Endodermal cell (in vitro differentiated cells): ENCODE data around the gene OR52K2. TPM values are rescaled to one million over a fixed set of nuclear protein-coding genes. Genes with fewer than 3 reads are reported as not detected.

Experiments used
- DNase-seq: peaks from one replicate; pipeline ENCODE4 v3.0.0-alpha.2; 2017
- H3K27ac ChIP-seq: 2 replicates; pipeline ENCODE4 v1.5.1; 2013; ENCODE audit warnings: mild to moderate bottlenecking, low read depth, low read length, moderate library complexity
- H3K27me3 ChIP-seq: 2 replicates; pipeline ENCODE4 v1.6.1; 2013; ENCODE audit warnings: mild to moderate bottlenecking, low read length, moderate library complexity; ENCODE audit not compliant: insufficient read depth, control insufficient read depth, poor library complexity, severe bottlenecking
- H3K36me3 ChIP-seq: 2 replicates; pipeline ENCODE4 v1.7.0; 2013; ENCODE audit warnings: mild to moderate bottlenecking, low read length, moderate library complexity; ENCODE audit not compliant: control insufficient read depth, insufficient read depth
- H3K4me1 ChIP-seq: one replicate; pipeline ENCODE4 v1.7.0; 2013; ENCODE audit warnings: low read length; ENCODE audit not compliant: control insufficient read depth, insufficient read depth
- H3K4me3 ChIP-seq: 2 replicates; pipeline ENCODE4 v1.5.1; 2013; ENCODE audit warnings: mild to moderate bottlenecking, low read length, moderate library complexity
- H3K9ac ChIP-seq: 2 replicates; pipeline ENCODE4 v1.6.1; 2013; ENCODE audit warnings: mild to moderate bottlenecking, low read length, moderate library complexity; ENCODE audit not compliant: poor library complexity, severe bottlenecking; ENCODE audit errors: extremely low read depth
- H3K9me3 ChIP-seq: 2 replicates; pipeline ENCODE4 v1.6.1; 2013; ENCODE audit warnings: mild to moderate bottlenecking, low read length, moderate library complexity; ENCODE audit not compliant: control insufficient read depth
- H3K27ac Mint-ChIP-seq: 2 replicates; pipeline ENCODE4 v1.8.0; 2020; ENCODE audit warnings: mixed read lengths
- H3K27me3 Mint-ChIP-seq: 2 replicates; pipeline ENCODE4 v1.8.0; 2021; ENCODE audit warnings: mild to moderate bottlenecking, mixed read lengths; ENCODE audit not compliant: insufficient read depth
- H3K36me3 Mint-ChIP-seq: 2 replicates; pipeline ENCODE4 v1.8.0; 2020; ENCODE audit warnings: low read depth, mixed read lengths
- H3K4me1 Mint-ChIP-seq: 2 replicates; pipeline ENCODE4 v1.8.0; 2020; ENCODE audit warnings: mixed read lengths
- H3K4me3 Mint-ChIP-seq: 2 replicates; pipeline ENCODE4 v1.8.0; 2020; ENCODE audit warnings: mild to moderate bottlenecking, moderate library complexity, mixed read lengths
- H3K9me3 Mint-ChIP-seq: 2 replicates; pipeline ENCODE4 v1.8.0; 2020; ENCODE audit warnings: mild to moderate bottlenecking, mixed read lengths
- CTCF ChIP-seq: fragments of 200-600 bp; sonication (generic); conservative IDR thresholded peaks from 2 replicates; pipeline ENCODE4 v1.5.0; 2021; ENCODE audit warnings: antibody characterized with exemption, mild to moderate bottlenecking
- WGBS, 2 experiments: methylation state at CpG; one replicate each; pipeline versions ENCODE4 v1.1.5 to v1.1.7; 2013; ENCODE audit warnings: missing lambda C conversion rate in 2 of 2, mixed read lengths in 1 of 2; ENCODE audit not compliant: insufficient coverage in 1 of 2, insufficient read length in 1 of 2; 5-methylcytosine and 5-hydroxymethylcytosine counted together
- total RNA-seq, 2 donors: library from RNA; stranded (reverse); fragmentation: NEBNext Ultra II Directional in 1 of 2; extraction: Animal tissue kit (Norgen Biotek cat#: 25700) in 1 of 2; gene quantifications; 2 replicates in 1 of 2; 3 replicates in 1 of 2; pipeline ENCODE4 v1.2.1, GENCODE V29; 2021

Gene OR52K2
- total RNA-seq, 2 donors from 2014 or later, result not detected

GRCh38 chr11:4453118-4453517 lies 4.0 kb downstream of the OR52K2 start:
- Histone ChIP-seq H3K27ac (no peak overlapping the region), H3K36me3 (no peaks in the 10 kb centered on the region), H3K9me3 (no peaks in the 10 kb centered on the region), H3K4me1 (no peaks in the 10 kb centered on the region), H3K9ac (no peak overlapping the region), H3K27me3 (no peaks in the 10 kb centered on the region), H3K4me3 (no peak overlapping the region)
- H3K27ac Mint-ChIP-seq, result no peak overlapping the region
- H3K9me3 Mint-ChIP-seq, result peaks cover 7% of the 10 kb centered on the region
- no peak for DNase-seq
- H3K4me1 Mint-ChIP-seq, result no peaks in the 10 kb centered on the region
- no peaks in the 10 kb centered on the region for H3K27me3 Mint-ChIP-seq
- no peak for TF ChIP-seq CTCF
- WGBS, 2 experiments, result 94 to 97% methylated on average over 2 to 3 of the region's 3 CpGs
- no peaks in the 10 kb centered on the region for H3K36me3 Mint-ChIP-seq
- no peak overlapping the region for H3K4me3 Mint-ChIP-seq

- Mint-ChIP-seq H3K9me3 (peaks cover 7% of the 10 kb centered on the region), H3K4me1 (no peaks in the 10 kb centered on the region), H3K4me3 (no peak overlapping the region), H3K27ac (no peak overlapping the region), H3K27me3 (no peaks in the 10 kb centered on the region), H3K36me3 (no peaks in the 10 kb centered on the region)
- Histone ChIP-seq H3K36me3 (no peaks in the 10 kb centered on the region), H3K27me3 (no peaks in the 10 kb centered on the region), H3K9ac (no peak overlapping the region), H3K27ac (no peak overlapping the region), H3K4me1 (no peaks in the 10 kb centered on the region), H3K9me3 (no peaks in the 10 kb centered on the region), H3K4me3 (no peak overlapping the region)
- no peak for DNase-seq
- TF ChIP-seq CTCF, result no peak
Measured at GRCh38 chr11:4454021-4454420, 4.9 kb downstream of the OR52K2 start.

GRCh38 chr11:4455419-4455818 lies 6.3 kb downstream of the OR52K2 start:
- Mint-ChIP-seq H3K4me1 (no peaks in the 10 kb centered on the region), H3K27ac (no peak overlapping the region), H3K27me3 (no peaks in the 10 kb centered on the region), H3K9me3 (peaks cover 7% of the 10 kb centered on the region), H3K4me3 (no peak overlapping the region), H3K36me3 (no peaks in the 10 kb centered on the region)
- Histone ChIP-seq H3K9me3 (no peaks in the 10 kb centered on the region), H3K9ac (no peak overlapping the region), H3K27me3 (no peaks in the 10 kb centered on the region), H3K27ac (no peak overlapping the region), H3K4me3 (no peak overlapping the region), H3K4me1 (no peaks in the 10 kb centered on the region), H3K36me3 (no peaks in the 10 kb centered on the region)
- DNase-seq, result no peak
- 60 to 81% methylated on average over 1 of the region's 1 CpG for WGBS, 2 experiments
- TF ChIP-seq CTCF, result no peak
